ENCODE results near the gene KLK6.

- no peak for TF ChIP-seq CTCF (IDR thresholded peaks at IDR 0.05)
- TF ChIP-seq POLR2A (IDR thresholded peaks at IDR 0.05) = no peak
Measured at GRCh38 chr19:51000981-51001380, 31.6 kb upstream of the KLK6 start.
